Glutamatergic neuron (in vitro differentiated cells): Measurements from ENCODE around the gene GGT7. TPM values are rescaled to one million over a fixed set of nuclear protein-coding genes. Genes with fewer than 3 reads are reported as not detected.

Experiments
- DNase-seq: peaks from one replicate; pipeline ENCODE4 v3.0.0; 2022
- H3K27ac Mint-ChIP-seq: one replicate; pipeline ENCODE4 v1.8.0; 2020; ENCODE audit warnings: mild to moderate bottlenecking, mixed read lengths, inconsistent platforms; ENCODE audit not compliant: unreplicated experiment
- H3K27me3 Mint-ChIP-seq: one replicate; pipeline ENCODE4 v1.8.0; 2020; ENCODE audit warnings: mild to moderate bottlenecking, moderate library complexity, mixed read lengths, inconsistent platforms; ENCODE audit not compliant: unreplicated experiment
- H3K36me3 Mint-ChIP-seq: one replicate; pipeline ENCODE4 v1.8.0; 2020; ENCODE audit warnings: mild to moderate bottlenecking, mixed read lengths, inconsistent platforms; ENCODE audit not compliant: unreplicated experiment
- H3K4me1 Mint-ChIP-seq: one replicate; pipeline ENCODE4 v1.8.0; 2020; ENCODE audit warnings: mild to moderate bottlenecking, low read depth, mixed read lengths, inconsistent platforms; ENCODE audit not compliant: unreplicated experiment
- H3K4me3 Mint-ChIP-seq: one replicate; pipeline ENCODE4 v1.8.0; 2020; ENCODE audit warnings: mild to moderate bottlenecking, mixed read lengths, inconsistent platforms; ENCODE audit not compliant: unreplicated experiment
- H3K9me3 Mint-ChIP-seq: one replicate; pipeline ENCODE4 v1.8.0; 2020; ENCODE audit warnings: mild to moderate bottlenecking, moderate library complexity, mixed read lengths, inconsistent platforms; ENCODE audit not compliant: unreplicated experiment
- total RNA-seq: library from RNA; stranded (reverse); fragmentation: NEBNext Ultra II Directional; extraction: Animal tissue kit (Norgen Biotek cat#: 25700); gene quantifications from one replicate; pipeline ENCODE4 v1.2.1, GENCODE V29; 2021; ENCODE audit not compliant: unreplicated experiment
- TF ChIP-seq, protein P1 (sequence below): fragments of 200-600 bp; sonication (generic); IDR thresholded peaks from one replicate; pipeline ENCODE4 v1.5.0; 2021; ENCODE audit not compliant: partially characterized antibody, unreplicated experiment

GGT7 gene
- total RNA-seq, 1 donor from 2014 or later, result 81.9 TPM

DNA sequence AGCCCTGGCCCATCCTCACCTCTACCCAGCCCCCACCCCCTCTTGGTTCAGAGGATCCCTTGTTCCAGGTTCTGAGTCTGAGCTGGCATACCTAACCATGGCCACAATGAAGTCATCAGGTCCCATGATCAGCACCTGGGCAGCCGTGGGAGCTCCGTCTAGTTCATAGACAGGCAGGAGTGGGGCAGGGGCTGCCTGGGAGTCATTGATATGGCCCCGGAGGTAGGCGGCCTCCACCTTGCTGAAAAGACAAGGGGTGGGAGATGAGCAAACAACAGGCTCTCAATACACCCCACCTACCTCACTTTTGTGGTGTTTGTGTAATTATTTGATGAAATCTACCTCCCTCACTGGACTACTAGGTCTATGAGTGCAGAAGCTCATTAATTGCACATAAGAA is 20.4 kb downstream of the GGT7 start:
- H3K27me3 Mint-ChIP-seq, result peaks cover 4% of the 10 kb centered on the region
- H3K36me3 Mint-ChIP-seq, result peaks cover 4% of the 10 kb centered on the region
- DNase-seq, result no peak
- H3K9me3 Mint-ChIP-seq, result no peaks in the 10 kb centered on the region
- H3K4me1 Mint-ChIP-seq, result no peaks in the 10 kb centered on the region
- TF ChIP-seq, protein P1, sequence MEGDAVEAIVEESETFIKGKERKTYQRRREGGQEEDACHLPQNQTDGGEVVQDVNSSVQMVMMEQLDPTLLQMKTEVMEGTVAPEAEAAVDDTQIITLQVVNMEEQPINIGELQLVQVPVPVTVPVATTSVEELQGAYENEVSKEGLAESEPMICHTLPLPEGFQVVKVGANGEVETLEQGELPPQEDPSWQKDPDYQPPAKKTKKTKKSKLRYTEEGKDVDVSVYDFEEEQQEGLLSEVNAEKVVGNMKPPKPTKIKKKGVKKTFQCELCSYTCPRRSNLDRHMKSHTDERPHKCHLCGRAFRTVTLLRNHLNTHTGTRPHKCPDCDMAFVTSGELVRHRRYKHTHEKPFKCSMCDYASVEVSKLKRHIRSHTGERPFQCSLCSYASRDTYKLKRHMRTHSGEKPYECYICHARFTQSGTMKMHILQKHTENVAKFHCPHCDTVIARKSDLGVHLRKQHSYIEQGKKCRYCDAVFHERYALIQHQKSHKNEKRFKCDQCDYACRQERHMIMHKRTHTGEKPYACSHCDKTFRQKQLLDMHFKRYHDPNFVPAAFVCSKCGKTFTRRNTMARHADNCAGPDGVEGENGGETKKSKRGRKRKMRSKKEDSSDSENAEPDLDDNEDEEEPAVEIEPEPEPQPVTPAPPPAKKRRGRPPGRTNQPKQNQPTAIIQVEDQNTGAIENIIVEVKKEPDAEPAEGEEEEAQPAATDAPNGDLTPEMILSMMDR, result no peak
- no peak overlapping the region for H3K4me3 Mint-ChIP-seq
- no peak overlapping the region for H3K27ac Mint-ChIP-seq

DNA sequence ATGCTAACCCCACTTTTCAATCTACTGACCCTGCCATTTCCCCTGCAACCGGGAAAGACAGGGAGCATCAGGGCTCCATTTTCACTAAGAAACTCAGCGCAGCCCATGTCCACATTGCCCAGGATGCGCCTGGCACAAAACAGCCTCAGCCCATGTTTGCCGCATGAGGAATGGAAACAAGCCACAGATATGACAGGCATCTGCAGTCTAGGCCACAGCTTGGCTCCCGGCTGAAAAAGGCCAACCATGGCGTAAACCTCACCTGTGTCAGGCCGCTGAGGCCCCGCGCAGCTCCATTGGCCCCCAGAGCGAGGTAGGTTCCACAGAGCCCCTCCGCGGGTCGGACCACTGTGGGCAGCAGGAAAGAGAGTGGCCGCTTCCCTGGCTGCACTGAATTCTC is 21.7 kb downstream of the GGT7 start:
- H3K27ac Mint-ChIP-seq, result no peak overlapping the region
- H3K4me3 Mint-ChIP-seq, result no peak overlapping the region
- no peaks in the 10 kb centered on the region for H3K36me3 Mint-ChIP-seq
- TF ChIP-seq, protein P1, result no peak
- H3K4me1 Mint-ChIP-seq, result no peaks in the 10 kb centered on the region
- H3K9me3 Mint-ChIP-seq, result no peaks in the 10 kb centered on the region
- peaks cover 5% of the 10 kb centered on the region for H3K27me3 Mint-ChIP-seq
- no peak for DNase-seq

DNA sequence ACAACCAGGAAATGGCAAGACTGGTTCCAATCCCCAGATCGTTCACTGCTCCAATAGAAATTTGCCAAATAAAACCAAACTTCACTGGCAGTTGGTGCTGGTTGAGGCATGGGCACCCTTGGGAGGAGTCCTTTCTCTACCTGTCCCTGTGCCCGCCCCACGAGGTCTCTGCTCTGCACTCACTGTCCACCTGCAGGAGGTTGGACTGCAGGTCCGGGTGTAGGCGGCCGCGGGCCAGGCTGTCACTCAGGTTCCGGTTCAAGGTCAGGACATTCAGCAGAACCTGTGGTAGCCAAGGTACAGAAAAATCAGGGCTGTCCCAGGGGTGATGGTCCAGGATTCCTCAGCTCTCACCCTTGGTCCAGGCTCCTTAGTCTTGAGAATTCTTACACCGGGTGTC is 22.9 kb downstream of the GGT7 start:
- no peak for DNase-seq
- Mint-ChIP-seq H3K36me3 (peaks cover 5% of the 10 kb centered on the region), H3K9me3 (no peaks in the 10 kb centered on the region), H3K27ac (no peak overlapping the region), H3K27me3 (peaks cover 3% of the 10 kb centered on the region), H3K4me1 (no peaks in the 10 kb centered on the region), H3K4me3 (no peak overlapping the region)
- TF ChIP-seq, protein P1, result no peak

DNA sequence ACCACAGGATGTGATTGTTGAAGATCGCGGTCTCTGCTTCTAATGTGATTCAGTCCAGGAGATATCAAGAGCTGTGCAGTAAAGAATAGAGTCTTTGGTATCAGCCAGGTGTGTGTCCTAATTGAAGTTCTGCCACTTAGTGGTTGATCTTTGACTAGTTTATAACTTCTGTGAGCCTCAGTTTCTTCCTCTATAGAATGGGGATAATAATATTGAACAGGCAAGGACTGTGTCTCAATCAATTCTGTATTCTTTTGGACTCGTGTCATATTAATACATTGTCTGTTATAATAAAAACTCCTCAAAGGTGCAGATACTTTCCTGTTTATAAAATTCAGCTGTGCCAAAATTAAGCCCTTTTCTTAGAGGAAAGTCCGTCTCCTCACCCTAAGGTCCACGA is 24.1 kb downstream of the GGT7 start:
- H3K27ac Mint-ChIP-seq, result no peak overlapping the region
- TF ChIP-seq, protein P1, result no peak
- peaks cover 5% of the 10 kb centered on the region for H3K36me3 Mint-ChIP-seq
- H3K9me3 Mint-ChIP-seq, result no peaks in the 10 kb centered on the region
- no peak for DNase-seq
- H3K27me3 Mint-ChIP-seq, result peaks cover 3% of the 10 kb centered on the region
- H3K4me1 Mint-ChIP-seq, result no peaks in the 10 kb centered on the region
- no peak overlapping the region for H3K4me3 Mint-ChIP-seq

DNA sequence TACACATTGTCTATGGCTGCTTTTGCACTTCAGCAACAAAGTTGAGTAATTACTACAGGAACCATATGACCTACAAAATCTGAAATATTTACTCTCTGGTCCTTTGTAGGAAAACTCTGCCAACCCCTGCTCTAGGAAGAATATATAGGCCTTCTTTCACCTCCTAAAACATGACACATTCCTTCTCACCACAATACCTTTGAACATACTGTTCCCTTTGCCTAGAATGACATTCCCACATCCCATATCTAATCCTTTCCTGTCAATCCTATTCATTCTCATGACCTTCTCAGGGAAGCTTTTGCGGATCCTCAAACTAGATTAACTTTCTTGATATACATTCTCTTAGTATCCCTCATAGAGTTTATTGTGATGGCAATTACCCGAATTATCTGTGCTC is 29.2 kb downstream of the GGT7 start:
- TF ChIP-seq, protein P1, result no peak
- Mint-ChIP-seq H3K36me3 (peaks cover 5% of the 10 kb centered on the region), H3K27ac (no peak overlapping the region), H3K4me3 (no peak overlapping the region), H3K9me3 (no peaks in the 10 kb centered on the region), H3K27me3 (peaks cover 1% of the 10 kb centered on the region), H3K4me1 (peaks cover 1% of the 10 kb centered on the region)
- DNase-seq, result no peak
